CD4-positive, alpha-beta T cell treated with Interleukin-21 for 1 hour (primary cell): ENCODE results near the gene RIN1.
A peak's percentile ranks its signal among the peaks of the same experiment; 100 is the strongest.

ENCODE experiments used
- DNase-seq: peaks from one replicate; pipeline ENCODE4 v3.0.0-alpha.2; 2020

RIN1 gene

GRCh38 chr11:66293777-66294625, 42.2 kb downstream of the RIN1 start:
- DNase-seq: no peak

- no peak for DNase-seq
Observed at GRCh38 chr11:66293352-66293751, 42.9 kb downstream of the RIN1 start.

GRCh38 chr11:66292543-66293332, 43.5 kb downstream of the RIN1 start:
- DNase-seq: no peak

GRCh38 chr11:66291706-66292542, 44.3 kb downstream of the RIN1 start, which contains the start of gene TMEM151A:
Gene TMEM151A, plus strand, starts transcription at chr11:66291894. Its CDS starts 120 bp downstream, at chr11:66292014.
- no peak for DNase-seq

- no peak for DNase-seq
Observed at GRCh38 chr11:66291303-66291705, 44.9 kb downstream of the RIN1 start.

GRCh38 chr11:66290330-66290621, 46.0 kb downstream of the RIN1 start:
- no peak for DNase-seq

- DNase-seq: peak; percentile 83
Observed at GRCh38 chr11:66289548-66290329, 46.5 kb downstream of the RIN1 start.

- peak; percentile 100 for DNase-seq
Observed at GRCh38 chr11:66288671-66289547, 47.3 kb downstream of the RIN1 start, which contains the start of gene YIF1A. Gene YIF1A, minus strand, starts transcription at chr11:66289143. Its CDS starts 158 bp downstream, at chr11:66288985.

GRCh38 chr11:66287889-66288670, 48.2 kb downstream of the RIN1 start:
- no peak for DNase-seq

- no peak for DNase-seq
Observed at GRCh38 chr11:66287211-66287888, 48.9 kb downstream of the RIN1 start.

GRCh38 chr11:66286699-66287098, 49.5 kb downstream of the RIN1 start:
- no peak for DNase-seq

- no peak for DNase-seq
Observed at GRCh38 chr11:66285250-66285947, 50.8 kb downstream of the RIN1 start.

- no peak for DNase-seq
Observed at GRCh38 chr11:66284526-66285078, 51.6 kb downstream of the RIN1 start.

- DNase-seq: no peak
Observed at GRCh38 chr11:66283461-66284105, 52.7 kb downstream of the RIN1 start.

GRCh38 chr11:66282468-66283455, 53.5 kb downstream of the RIN1 start:
- DNase-seq: peak; percentile 99
